A673 (cell line): ENCODE results near the gene IL34.

Source experiments
- CTCF ChIP-seq: fragments of 300-800, 200-600 bp; sonication (generic); conservative IDR thresholded peaks from 2 replicates; pipeline ENCODE4 v1.5.1; 2017; ENCODE audit warnings: low read depth, mild to moderate bottlenecking, antibody characterized with exemption, low read length, moderate library complexity, mixed read lengths
- EZH2 ChIP-seq: fragments of 200-600 bp; sonication (generic); IDR thresholded peaks from 2 replicates; pipeline ENCODE4 v1.6.1; 2017; ENCODE audit warnings: borderline replicate concordance, low read depth, mild to moderate bottlenecking, mixed read lengths, antibody characterized with exemption, low read length; ENCODE audit not compliant: poor library complexity, severe bottlenecking

- TF ChIP-seq CTCF = no peak
- TF ChIP-seq EZH2 = no peak
These were observed 43.9 kb downstream of the IL34 start for GRCh38 chr16:70689970-70690891.
